ENCODE results near the gene GTF2A1L.

DNA sequence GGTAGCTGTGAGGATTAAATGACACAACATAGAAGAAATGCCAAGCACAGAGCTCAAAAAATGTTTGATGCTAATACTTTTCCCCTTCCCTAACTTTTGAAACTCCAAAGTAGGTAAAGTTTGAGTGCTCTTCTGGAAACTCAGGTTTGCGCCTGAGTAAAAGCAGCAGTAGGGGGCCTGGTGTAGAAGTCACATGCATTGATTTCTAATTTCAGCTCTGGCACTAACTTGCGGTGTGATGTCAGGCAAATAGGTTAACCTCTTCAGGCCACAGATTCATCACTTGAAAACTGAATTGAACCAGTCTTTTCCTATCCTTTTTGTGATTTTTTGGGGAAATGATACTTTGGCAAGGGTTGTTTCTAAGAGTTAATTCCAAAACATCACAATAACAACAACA is 110.6 kb downstream of the GTF2A1L start:
- TF ChIP-seq POLR2A (IDR thresholded peaks at IDR 0.05): no peak
- TF ChIP-seq, protein P1, sequence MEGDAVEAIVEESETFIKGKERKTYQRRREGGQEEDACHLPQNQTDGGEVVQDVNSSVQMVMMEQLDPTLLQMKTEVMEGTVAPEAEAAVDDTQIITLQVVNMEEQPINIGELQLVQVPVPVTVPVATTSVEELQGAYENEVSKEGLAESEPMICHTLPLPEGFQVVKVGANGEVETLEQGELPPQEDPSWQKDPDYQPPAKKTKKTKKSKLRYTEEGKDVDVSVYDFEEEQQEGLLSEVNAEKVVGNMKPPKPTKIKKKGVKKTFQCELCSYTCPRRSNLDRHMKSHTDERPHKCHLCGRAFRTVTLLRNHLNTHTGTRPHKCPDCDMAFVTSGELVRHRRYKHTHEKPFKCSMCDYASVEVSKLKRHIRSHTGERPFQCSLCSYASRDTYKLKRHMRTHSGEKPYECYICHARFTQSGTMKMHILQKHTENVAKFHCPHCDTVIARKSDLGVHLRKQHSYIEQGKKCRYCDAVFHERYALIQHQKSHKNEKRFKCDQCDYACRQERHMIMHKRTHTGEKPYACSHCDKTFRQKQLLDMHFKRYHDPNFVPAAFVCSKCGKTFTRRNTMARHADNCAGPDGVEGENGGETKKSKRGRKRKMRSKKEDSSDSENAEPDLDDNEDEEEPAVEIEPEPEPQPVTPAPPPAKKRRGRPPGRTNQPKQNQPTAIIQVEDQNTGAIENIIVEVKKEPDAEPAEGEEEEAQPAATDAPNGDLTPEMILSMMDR (IDR thresholded peaks at IDR 0.05 in 8 of 11, conservative IDR thresholded peaks at IDR 0.05 in 3 of 11): no peak
- TF ChIP-seq POLR2AphosphoS5 (IDR thresholded peaks at IDR 0.05): no peak
